Kidney tubule cell (primary cell): Measurements from ENCODE around the gene ABCD4.
"Not testable (repeated sequence)": the region's sequence is repeated elsewhere in the genome, so short reads cannot be mapped to it uniquely, and the experiment has no call there.

Source experiments
- DNase-seq: peaks from one replicate; pipeline ENCODE4 v3.0.0-alpha.2; 2018; ENCODE audit warnings: low spot score

Gene ABCD4

GRCh38 chr14:74302634-74303569 is at the start of gene ABCD4:
ABCD4 (minus strand) TSS chr14:74302934; CDS start chr14:74302912, 22 bp downstream.
- peak; percentile 94 for DNase-seq

- no peak for DNase-seq
Observed at GRCh38 chr14:74350928-74351323, 48.2 kb upstream of the ABCD4 start.

GRCh38 chr14:74350211-74350927 is 47.6 kb upstream of the ABCD4 start:
- no peak for DNase-seq

GRCh38 chr14:74349757-74350156 is 47.0 kb upstream of the ABCD4 start:
- no peak for DNase-seq

- no peak for DNase-seq
Observed at GRCh38 chr14:74348735-74349463, 46.2 kb upstream of the ABCD4 start.

- no peak for DNase-seq
Observed at GRCh38 chr14:74348241-74348734, 45.6 kb upstream of the ABCD4 start, which contains the start of gene VRTN. VRTN (plus strand) TSS chr14:74348471; CDS start chr14:74356784, 8,313 bp downstream.

GRCh38 chr14:74347795-74348100 is 45.0 kb upstream of the ABCD4 start:
- no peak for DNase-seq

- DNase-seq = no peak
Observed at GRCh38 chr14:74347097-74347794, 44.5 kb upstream of the ABCD4 start.

GRCh38 chr14:74346341-74346740 is 43.6 kb upstream of the ABCD4 start:
- DNase-seq = no peak

GRCh38 chr14:74333909-74334308 is 31.2 kb upstream of the ABCD4 start:
- peak; percentile 21 for DNase-seq

GRCh38 chr14:74329950-74330552 is 27.3 kb upstream of the ABCD4 start:
- DNase-seq = not testable (repeated sequence)

- no peak for DNase-seq
Observed at GRCh38 chr14:74326369-74327152, 23.8 kb upstream of the ABCD4 start.

- DNase-seq = no peak
Observed at GRCh38 chr14:74325446-74325845, 22.7 kb upstream of the ABCD4 start.

GRCh38 chr14:74324931-74325361 is 22.2 kb upstream of the ABCD4 start:
- DNase-seq = peak; percentile 25

- peak; percentile 65 for DNase-seq
Observed at GRCh38 chr14:74314576-74314975, 11.8 kb upstream of the ABCD4 start.

GRCh38 chr14:74313601-74314000 is 10.9 kb upstream of the ABCD4 start:
- DNase-seq = no peak

GRCh38 chr14:74312161-74312560 is 9.4 kb upstream of the ABCD4 start:
- no peak for DNase-seq

GRCh38 chr14:74309125-74310022 is 6.6 kb upstream of the ABCD4 start:
- DNase-seq = no peak

GRCh38 chr14:74308695-74309094 is 6.0 kb upstream of the ABCD4 start:
- DNase-seq = peak; percentile 29
